GM18868 (cell line): Measurements from ENCODE around the gene WASHC2C.
"Not testable (repeated sequence)": the region's sequence is repeated elsewhere in the genome, so short reads cannot be mapped to it uniquely, and the experiment has no call there.

ENCODE experiments used
- ATAC-seq: cut with Tn5 transposase; IDR thresholded peaks from one replicate; pipeline ENCODE4 v1.9.1; 2021; ENCODE audit warnings: mild to moderate bottlenecking, moderate library complexity; ENCODE audit not compliant: unreplicated experiment

Gene WASHC2C

GRCh38 chr10:45726703-45727420 is at the start of gene WASHC2C:
WASHC2C (plus strand) TSS chr10:45727266; CDS start chr10:45727318, 52 bp downstream.
- peak; percentile 94 for ATAC-seq

GRCh38 chr10:45678467-45678866 is 48.6 kb upstream of the WASHC2C start:
- ATAC-seq: not testable (repeated sequence)

- ATAC-seq: peak; percentile 97
Measured at GRCh38 chr10:45710200-45710796, 16.8 kb upstream of the WASHC2C start.

DNA sequence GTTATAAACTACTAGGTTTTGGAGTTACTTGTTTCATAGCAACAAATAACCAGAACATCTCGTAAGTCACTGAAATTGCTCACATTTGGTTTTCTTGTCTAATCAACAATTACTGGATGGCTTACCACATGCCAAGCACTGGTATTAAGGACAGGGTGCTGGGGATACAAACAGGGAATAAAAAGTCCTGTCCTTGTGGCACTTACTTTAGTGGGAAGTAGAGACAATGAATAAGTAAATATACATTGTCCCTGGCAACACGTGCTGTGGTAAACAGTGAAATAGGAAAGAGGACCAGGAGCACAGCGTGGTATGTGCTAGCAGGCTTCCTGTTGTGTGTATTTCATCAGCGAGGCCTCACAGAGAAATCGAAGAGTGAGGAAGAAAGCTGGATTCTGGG is 15.8 kb upstream of the WASHC2C start:
- not testable (repeated sequence) for ATAC-seq

- ATAC-seq: not testable (repeated sequence)
Measured at GRCh38 chr10:45717053-45717452, 10.0 kb upstream of the WASHC2C start.

DNA sequence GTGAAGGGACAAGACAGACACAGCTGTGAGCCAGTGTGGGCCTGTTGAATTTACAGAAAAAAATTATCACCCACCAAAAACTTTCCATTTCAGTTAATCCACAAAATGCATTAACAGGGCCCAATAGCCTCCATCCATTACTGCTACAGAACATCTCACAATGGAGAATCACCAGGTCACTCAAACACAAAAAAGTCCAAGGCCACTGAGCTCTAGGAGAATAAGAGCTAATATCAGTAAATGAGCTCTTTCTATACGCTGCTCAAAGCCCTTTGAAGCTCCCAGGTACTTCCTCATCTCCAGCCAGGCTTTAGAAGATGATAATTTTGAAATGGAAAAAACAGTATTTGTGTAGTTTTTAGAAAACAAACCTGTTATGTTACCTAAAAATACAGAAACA is 9.4 kb upstream of the WASHC2C start:
- not testable (repeated sequence) for ATAC-seq

DNA sequence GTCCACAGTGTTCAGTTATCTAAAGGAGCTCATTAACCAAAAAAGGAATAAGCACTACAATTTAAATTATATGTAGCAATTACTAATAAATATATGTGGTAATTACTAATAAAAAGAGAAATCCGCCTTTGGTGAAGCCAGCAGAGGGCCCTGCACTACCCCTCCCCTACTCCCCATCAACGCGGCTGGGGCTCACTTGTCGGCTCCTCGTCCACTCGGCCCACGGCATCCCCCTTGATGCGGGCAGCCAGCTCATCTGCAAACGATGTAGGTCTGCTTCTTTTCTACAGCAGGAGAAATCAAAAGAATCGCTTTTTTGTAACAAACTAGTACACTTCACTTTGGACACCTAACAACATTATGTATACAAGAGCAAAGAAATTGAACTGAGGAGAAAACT is 5.6 kb upstream of the WASHC2C start:
- not testable (repeated sequence) for ATAC-seq

DNA sequence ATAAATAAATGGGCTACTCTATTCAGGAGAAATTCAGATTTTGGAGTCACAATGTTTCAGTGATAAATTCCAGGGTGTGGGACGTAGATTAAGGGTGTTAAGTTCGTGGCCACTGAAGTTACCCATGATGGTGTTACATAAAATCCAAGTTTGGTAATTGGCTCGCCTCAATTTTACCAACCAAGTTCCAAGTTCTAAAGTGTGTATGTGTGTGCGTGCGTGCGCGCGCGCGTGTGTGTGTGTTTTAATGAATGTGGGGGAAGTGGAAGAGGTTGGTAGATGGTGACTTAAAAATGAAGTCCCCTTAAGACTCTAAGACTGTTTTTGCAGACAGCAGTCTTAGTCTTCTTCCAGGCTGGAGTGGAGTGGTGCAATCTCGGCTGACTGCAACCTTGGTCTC is 3.2 kb upstream of the WASHC2C start:
- ATAC-seq: not testable (repeated sequence)

GRCh38 chr10:45727421-45727965 is 427 bp downstream of the WASHC2C start:
- peak; percentile 60 for ATAC-seq

GRCh38 chr10:45734449-45734848 is 7.4 kb downstream of the WASHC2C start:
- ATAC-seq: not testable (repeated sequence)

DNA sequence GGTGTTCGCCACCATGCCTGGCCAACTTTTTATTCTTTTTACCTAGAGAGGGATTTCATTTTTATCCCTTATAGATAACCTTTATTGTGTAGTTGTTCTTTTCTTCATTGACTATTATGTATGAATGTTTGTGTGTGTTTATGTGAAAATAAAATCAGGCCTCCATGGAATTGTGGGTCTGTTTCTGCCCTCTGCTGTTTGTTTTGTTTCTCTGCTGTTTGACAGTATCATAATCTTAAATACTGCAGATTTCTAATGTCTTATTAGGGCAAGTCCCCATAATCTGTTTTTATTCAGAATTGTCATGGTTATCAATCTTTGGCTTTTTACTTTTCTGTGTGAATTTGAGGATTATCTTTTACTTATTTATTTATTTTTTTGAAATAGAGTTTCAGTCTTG is 7.8 kb downstream of the WASHC2C start:
- ATAC-seq: not testable (repeated sequence)

DNA sequence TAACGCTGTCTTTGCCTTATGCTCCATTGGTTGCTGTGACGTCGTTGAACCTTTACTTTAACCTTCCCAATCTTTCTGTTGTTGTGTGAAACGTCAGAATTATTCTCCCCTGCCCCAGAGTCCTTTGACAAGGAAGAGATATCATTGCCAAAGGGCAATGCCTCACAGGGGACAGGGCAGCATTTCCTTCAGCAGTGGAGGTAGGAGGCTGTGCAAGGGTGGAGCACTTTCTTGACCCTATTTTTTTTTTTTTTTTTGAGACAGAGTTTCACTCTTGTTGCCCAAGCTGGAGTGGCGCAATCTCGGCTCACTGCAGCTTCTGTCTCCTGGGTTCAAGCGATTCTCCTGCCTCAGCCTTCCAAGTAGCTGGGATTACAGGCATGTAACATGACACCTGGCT is 14.5 kb downstream of the WASHC2C start:
- not testable (repeated sequence) for ATAC-seq

GRCh38 chr10:45742014-45742413 is 14.9 kb downstream of the WASHC2C start:
- ATAC-seq: not testable (repeated sequence)

GRCh38 chr10:45751141-45751540 is 24.1 kb downstream of the WASHC2C start:
- ATAC-seq: not testable (repeated sequence)

- not testable (repeated sequence) for ATAC-seq
Measured at GRCh38 chr10:45752210-45752609, 25.1 kb downstream of the WASHC2C start.

DNA sequence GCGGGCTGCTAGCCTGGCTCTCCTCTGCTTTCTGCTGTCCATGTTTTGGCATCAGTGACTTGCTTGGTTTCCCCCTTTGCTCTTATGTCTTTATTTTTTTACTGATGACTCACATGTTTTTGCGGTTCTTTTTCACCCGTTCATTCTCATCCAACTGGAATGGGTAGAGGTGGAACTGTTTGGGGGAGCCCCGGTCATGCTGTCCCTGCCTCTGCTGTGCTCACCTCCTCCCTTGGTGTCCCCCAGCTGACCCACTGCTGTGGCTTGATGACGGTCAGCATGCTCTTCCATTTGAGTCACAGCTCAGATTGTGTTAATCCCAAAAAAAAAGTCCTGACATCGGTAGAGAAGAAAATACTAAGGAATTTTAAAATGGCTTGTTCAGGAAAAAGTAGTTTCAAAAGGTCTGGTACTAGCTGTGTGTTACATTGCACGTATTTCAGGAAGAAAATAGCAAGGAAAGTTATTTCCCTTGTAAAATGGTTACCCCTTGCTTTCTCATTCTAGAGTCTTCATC is 27.0 kb downstream of the WASHC2C start:
- not testable (repeated sequence) for ATAC-seq

DNA sequence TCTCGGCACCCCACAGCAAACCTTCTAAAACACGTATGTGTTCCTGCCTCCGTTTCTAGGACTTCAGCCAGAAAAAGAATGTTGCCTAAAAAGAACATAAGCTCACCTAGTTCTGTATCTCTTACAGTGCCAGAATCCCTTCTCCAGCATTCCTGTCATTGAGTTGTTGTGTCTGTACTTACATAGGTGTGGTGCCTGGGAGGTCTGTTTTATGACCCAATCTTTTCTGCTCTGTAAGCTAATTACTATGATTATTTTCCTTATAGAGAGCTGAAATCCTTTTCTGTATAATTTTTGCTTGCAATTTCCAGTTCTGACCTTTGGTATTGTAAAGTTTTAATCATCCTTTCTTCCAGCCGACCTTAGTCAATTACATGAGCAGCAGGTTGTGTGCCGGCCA is 28.0 kb downstream of the WASHC2C start:
- ATAC-seq: not testable (repeated sequence)

DNA sequence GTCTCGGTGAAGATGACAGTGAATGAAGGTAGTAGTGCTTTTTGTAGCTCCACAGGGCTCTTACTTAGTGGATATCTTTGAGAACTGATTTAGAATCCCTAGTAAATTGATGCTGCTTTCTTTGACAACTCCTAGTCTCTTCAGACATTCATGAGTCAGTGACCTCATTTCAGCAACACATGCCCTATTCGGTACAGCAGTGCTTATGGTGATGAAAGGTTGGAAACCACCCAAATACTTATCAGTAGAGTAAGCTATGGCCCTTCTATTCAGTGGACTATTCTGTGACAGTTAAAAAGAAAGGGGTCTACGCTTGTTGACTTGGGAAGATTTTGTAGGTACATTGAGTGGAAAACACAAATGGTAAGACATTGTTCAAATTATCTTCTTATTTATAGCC is 29.0 kb downstream of the WASHC2C start:
- ATAC-seq: not testable (repeated sequence)

DNA sequence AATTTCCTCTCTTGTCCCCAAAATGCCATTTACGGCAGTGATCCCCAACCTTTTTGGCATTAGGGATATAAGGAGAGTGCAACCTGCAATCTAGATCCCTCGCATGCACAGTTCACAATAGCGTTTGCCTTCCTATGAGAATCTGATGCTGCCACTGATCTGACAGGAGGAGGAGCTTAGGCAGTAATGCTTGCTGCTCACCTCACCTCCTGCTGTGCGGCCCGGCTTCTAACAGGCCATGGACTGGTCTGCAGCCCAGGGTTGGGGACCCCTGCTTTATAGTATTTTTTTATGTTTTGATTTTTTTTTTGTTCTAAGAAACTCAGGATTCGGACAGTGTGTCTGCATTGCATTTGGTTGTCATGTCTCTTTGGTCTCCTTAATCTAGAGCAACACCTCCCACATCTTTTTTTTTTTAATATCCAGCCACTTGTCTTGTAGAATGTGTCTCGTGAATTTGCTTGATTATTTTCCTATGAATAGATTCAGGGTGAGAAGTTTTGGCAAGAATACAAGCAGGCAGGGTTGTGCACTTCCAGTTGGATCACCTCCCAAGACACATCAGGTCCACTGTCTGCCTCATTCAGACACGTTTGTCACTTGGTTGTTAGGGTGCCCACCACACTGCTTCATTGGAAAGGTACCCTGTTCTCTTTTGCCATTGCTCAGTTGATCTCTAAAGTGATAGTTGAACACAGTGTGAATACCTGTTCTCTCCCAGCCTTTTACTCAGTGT is 30.8 kb downstream of the WASHC2C start:
- not testable (repeated sequence) for ATAC-seq

DNA sequence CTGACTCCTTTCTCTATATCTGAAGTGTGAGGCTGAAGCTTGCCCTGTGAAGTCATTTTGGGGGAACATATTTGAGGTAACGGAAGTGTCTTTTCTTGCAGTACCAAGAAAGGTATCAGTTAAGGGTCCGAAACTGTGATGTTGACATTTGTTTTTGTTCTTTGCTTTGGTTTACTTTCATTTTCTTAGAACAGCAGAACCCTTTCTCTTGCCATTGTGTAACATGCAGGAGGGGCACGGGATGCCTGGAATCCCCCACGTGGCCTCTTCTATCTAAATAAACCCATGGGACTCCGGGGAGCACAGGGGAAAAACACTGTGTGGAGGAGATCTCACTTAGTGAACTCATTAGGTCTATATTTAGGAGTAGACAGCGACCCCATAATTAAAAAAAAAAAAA is 34.6 kb downstream of the WASHC2C start:
- ATAC-seq: peak; percentile 94

- ATAC-seq: not testable (repeated sequence)
Measured at GRCh38 chr10:45763037-45763436, 36.0 kb downstream of the WASHC2C start.
